Kidney (tissue), 14 donors: ENCODE results near the gene HSPG2. TPM values are rescaled to one million over a fixed set of nuclear protein-coding genes. Genes with fewer than 3 reads are reported as not detected.

Source experiments
- DNase-seq, 5 donors: peaks; one replicate each; pipeline ENCODE4 v3.0.0-alpha.2; 2013 to 2020
- FAIRE-seq: peaks from 2 replicates; lab custom pipeline; 2012; peaks lifted over from hg19 to GRCh38; lab: Jason Lieb, UNC
- H3K27ac ChIP-seq, 2 donors: one replicate each; pipeline ENCODE4 v1.7.0; 2013; ENCODE audit warnings: low read depth in 2 of 2, low read length in 2 of 2, inconsistent platforms in 1 of 2
- H3K27me3 ChIP-seq: one replicate; pipeline ENCODE4 v1.7.1; 2013; ENCODE audit warnings: low read length, inconsistent platforms; ENCODE audit not compliant: control insufficient read depth, insufficient read depth
- H3K36me3 ChIP-seq, 3 donors: one replicate each; pipeline versions ENCODE4 v1.7.0 to v1.7.1; 2013; ENCODE audit warnings: low read length in 3 of 3, control low read depth in 1 of 3, inconsistent platforms in 1 of 3; ENCODE audit not compliant: insufficient read depth in 3 of 3, control insufficient read depth in 2 of 3
- H3K4me1 ChIP-seq, 3 donors: one replicate each; pipeline versions ENCODE4 v1.7.0 to v1.7.1; 2013; ENCODE audit warnings: low read length in 3 of 3, inconsistent platforms in 1 of 3, low read depth in 1 of 3; ENCODE audit not compliant: control insufficient read depth in 2 of 3, insufficient read depth in 2 of 3
- H3K4me3 ChIP-seq, 3 donors: one replicate each; pipeline versions ENCODE4 v1.7.0 to v1.8.1; 2013; ENCODE audit warnings: low read length in 3 of 3, control low read depth in 1 of 3, inconsistent platforms in 1 of 3
- H3K9ac ChIP-seq, 3 donors: one replicate each; pipeline versions ENCODE4 v1.7.0 to v1.7.1; 2013; ENCODE audit warnings: low read length in 3 of 3, control low read depth in 1 of 3, inconsistent platforms in 1 of 3
- H3K9me3 ChIP-seq, 3 donors: one replicate each; pipeline versions ENCODE4 v1.7.0 to v1.7.1; 2013; ENCODE audit warnings: low read length in 3 of 3, control low read depth in 1 of 3, inconsistent platforms in 1 of 3; ENCODE audit not compliant: control insufficient read depth in 2 of 3, insufficient read depth in 1 of 3
- intact Hi-C: fragments of 100-400 bp; cut with DNase I; formaldehyde crosslinking; loops from one replicate; pipeline ENCODE4 v1.11.1; 2022
- polyA plus RNA-seq: library from polyadenylated mRNA; stranded (reverse); fragments of 350-450 nt; fragmentation: Illumina TruSeq; extraction: RNeasy Lipid Tissue Mini Kit (QIAGEN cat#74804); gene quantifications from one replicate; pipeline ENCODE4 v1.2.3, GENCODE V29; 2014; ENCODE audit warnings: low read depth, low replicate concordance; ENCODE audit not compliant: insufficient read depth
- total RNA-seq: library from RNA; stranded (reverse); fragmentation: NEBNext Ultra II Directional; extraction: Animal tissue kit (Norgen Biotek cat#: 25700); gene quantifications from one replicate; pipeline ENCODE4 v1.2.1, GENCODE V29; 2021
- TF ChIP-seq, protein P1 (sequence below): IDR thresholded peaks from 3 replicates; pipeline ENCODE4 v1.5.1; 2012; ENCODE audit warnings: mild to moderate bottlenecking, moderate library complexity, borderline replicate concordance; ENCODE audit not compliant: insufficient read depth; ENCODE audit errors: extremely low read depth
- donor health status: control.
- donor health status: control.
- donor health status: control.
- donor health status: control.
- donor health status: control.
- donor health status: DM: yes; HTN: yes; CAD: no.
- donor health status: Normal renal cell carcinoma (clear cell type).

HSPG2 gene
- total and polyA plus RNA-seq, 2 donors from 2014 or later, result 60.4 to 510 TPM

DNA sequence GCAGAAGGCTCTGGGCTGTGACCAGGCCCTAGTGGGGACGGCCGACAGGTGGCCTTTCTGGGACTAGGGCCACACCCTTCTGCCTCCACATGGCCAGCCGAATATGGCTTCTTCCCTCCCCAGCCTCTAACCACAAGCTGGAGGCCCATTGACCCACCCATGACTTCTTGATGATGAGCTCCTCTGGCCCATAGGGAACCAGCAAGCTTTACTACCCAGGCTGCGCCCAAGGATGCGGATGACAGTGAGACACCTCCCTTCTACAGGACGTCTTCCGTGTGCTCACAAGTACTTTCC, 84.0 kb downstream of the HSPG2 start:
- Histone ChIP-seq H3K9me3 (no peaks in the 10 kb centered on the region), H3K36me3 (peaks cover 4 to 32% (median 22%) of the 10 kb centered on the region in 3 donors), H3K4me1 (no peaks in the 10 kb centered on the region), H3K27ac (no peak overlapping the region), H3K27me3 (no peaks in the 10 kb centered on the region), H3K9ac (no peak overlapping the region), H3K4me3 (no peak overlapping the region)
- DNase-seq (no peak), FAIRE-seq (no peak)
- intact Hi-C loops, result no loop called here
- TF ChIP-seq, protein P1, sequence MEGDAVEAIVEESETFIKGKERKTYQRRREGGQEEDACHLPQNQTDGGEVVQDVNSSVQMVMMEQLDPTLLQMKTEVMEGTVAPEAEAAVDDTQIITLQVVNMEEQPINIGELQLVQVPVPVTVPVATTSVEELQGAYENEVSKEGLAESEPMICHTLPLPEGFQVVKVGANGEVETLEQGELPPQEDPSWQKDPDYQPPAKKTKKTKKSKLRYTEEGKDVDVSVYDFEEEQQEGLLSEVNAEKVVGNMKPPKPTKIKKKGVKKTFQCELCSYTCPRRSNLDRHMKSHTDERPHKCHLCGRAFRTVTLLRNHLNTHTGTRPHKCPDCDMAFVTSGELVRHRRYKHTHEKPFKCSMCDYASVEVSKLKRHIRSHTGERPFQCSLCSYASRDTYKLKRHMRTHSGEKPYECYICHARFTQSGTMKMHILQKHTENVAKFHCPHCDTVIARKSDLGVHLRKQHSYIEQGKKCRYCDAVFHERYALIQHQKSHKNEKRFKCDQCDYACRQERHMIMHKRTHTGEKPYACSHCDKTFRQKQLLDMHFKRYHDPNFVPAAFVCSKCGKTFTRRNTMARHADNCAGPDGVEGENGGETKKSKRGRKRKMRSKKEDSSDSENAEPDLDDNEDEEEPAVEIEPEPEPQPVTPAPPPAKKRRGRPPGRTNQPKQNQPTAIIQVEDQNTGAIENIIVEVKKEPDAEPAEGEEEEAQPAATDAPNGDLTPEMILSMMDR, result no peak

DNA sequence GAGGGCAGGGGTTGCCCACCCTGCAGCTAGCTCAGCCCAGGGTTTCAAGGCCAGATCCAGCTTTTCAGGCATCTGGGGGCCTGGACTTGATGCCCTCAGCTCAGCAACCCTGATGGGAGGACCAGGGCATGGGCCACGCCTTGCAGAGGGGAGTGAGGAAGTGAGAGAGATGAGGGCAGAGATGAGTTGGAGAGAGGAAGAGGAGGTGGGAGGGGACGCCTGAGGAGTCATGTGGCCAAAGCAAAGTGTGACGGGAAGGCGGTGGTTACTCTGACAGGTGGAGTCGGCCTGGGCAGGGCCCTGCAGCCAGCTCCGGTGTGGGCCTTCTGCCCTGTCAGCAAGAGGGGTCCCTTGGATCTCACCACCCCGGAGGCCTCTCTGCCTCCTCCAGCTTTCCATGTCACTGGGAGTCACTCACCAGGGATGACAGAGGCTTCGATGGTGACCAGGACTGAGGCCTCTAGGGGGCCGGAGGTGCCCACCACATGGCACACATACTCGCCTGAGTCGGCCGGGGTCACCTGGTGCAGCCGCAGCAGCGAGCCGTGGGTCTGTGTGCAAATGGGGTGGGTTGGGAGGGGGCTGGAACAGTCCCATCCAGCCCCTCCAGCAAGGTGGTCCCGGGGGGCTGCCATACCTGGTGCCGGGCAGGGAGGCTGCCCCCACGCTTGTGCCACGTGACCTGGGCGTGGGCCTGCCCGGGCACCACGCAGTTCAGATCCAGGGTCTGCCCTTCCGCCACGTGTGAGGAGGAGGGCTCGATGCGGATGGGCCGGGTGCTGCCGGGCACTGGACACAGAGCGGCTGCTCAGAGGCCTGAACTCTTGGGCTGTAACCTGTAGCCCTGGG, 84.6 kb downstream of the HSPG2 start:
- Histone ChIP-seq H3K27ac (no peak overlapping the region), H3K4me3 (no peak overlapping the region), H3K27me3 (no peaks in the 10 kb centered on the region), H3K9me3 (no peaks in the 10 kb centered on the region), H3K4me1 (no peaks in the 10 kb centered on the region), H3K9ac (no peak overlapping the region), H3K36me3 (peaks cover 4 to 35% (median 26%) of the 10 kb centered on the region in 3 donors)
- TF ChIP-seq, protein P1, result no peak
- DNase-seq (no peak), FAIRE-seq (no peak)
- intact Hi-C loops, result no loop called here

DNA sequence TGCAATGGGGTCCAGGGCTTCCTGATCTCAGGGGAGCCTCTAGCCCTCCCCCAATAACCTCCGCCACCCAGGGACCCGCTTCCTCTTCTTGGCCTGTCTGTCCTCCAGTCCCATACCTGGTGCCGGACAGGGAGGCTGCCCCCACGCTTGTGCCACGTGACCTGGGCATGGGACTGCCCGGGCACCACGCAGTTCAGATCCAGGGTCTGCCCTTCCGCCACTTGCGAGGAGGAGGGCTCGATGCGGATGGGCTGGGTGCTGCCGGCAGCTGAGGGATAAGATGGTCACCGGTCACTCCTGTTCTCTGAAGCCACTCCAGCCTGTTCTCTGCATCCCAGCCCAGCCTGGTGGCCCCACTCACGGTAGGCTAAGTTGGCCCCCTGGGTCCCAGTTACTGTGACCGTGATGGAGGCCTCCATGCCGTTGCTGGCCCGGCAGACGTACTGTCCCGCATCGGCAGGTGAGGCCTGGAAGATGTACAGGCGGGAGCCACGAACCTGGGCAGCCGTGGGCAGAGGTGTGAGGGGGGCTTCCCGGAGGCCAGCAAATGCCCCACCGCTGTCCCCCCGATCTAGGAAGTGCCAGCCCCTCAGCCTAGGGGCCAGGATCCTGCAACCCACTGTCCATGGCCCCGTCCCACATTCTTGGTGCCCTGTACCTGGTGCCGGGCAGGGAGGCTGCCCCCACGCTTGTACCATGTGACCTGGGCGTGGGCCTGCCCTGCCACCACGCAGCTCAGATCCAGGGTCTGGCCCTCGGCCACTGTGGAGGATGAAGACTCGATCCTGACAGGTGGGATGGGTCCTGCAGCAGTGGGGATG, 85.5 kb downstream of the HSPG2 start:
- H3K4me3 ChIP-seq, result no peak overlapping the region
- FAIRE-seq, result no peak
- H3K36me3 ChIP-seq, result peaks cover 1 to 35% (median 22%) of the 10 kb centered on the region in 3 donors
- H3K9me3 ChIP-seq, result no peaks in the 10 kb centered on the region
- intact Hi-C loops, result no loop called here
- no peak overlapping the region for H3K9ac ChIP-seq
- no peak overlapping the region for H3K27ac ChIP-seq
- no peaks in the 10 kb centered on the region for H3K4me1 ChIP-seq
- no peak for DNase-seq
- no peaks in the 10 kb centered on the region for H3K27me3 ChIP-seq
- TF ChIP-seq, protein P1, result no peak
